ENCODE results near the gene HTT. TPM values are rescaled to one million over a fixed set of nuclear protein-coding genes. Genes with fewer than 3 reads are reported as not detected.

The HTT gene
- total and polyA plus RNA-seq, 12 donors: 16.1 to 77.1 (median 47.1) TPM

DNA sequence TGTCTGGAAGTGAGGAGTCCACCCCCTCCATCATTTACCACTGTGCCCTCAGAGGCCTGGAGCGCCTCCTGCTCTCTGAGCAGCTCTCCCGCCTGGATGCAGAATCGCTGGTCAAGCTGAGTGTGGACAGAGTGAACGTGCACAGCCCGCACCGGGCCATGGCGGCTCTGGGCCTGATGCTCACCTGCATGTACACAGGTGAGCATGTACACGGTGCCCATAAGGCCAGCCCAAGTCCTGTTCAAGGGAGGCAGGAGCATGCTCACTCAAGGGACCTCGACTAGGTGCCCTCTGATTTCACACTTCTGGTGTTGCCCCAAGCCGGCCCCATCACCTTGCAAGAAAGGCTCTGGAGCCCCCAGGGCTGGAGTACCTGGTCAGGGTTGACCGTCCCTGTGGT lies 161.1 kb downstream of the HTT start:
- H3K27ac ChIP-seq: no peak overlapping the region
- no peak for TF ChIP-seq POLR2A (IDR thresholded peaks at IDR 0.05)
- TF ChIP-seq, protein P1, sequence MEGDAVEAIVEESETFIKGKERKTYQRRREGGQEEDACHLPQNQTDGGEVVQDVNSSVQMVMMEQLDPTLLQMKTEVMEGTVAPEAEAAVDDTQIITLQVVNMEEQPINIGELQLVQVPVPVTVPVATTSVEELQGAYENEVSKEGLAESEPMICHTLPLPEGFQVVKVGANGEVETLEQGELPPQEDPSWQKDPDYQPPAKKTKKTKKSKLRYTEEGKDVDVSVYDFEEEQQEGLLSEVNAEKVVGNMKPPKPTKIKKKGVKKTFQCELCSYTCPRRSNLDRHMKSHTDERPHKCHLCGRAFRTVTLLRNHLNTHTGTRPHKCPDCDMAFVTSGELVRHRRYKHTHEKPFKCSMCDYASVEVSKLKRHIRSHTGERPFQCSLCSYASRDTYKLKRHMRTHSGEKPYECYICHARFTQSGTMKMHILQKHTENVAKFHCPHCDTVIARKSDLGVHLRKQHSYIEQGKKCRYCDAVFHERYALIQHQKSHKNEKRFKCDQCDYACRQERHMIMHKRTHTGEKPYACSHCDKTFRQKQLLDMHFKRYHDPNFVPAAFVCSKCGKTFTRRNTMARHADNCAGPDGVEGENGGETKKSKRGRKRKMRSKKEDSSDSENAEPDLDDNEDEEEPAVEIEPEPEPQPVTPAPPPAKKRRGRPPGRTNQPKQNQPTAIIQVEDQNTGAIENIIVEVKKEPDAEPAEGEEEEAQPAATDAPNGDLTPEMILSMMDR (IDR thresholded peaks at IDR 0.05): no peak
- peaks cover 0 to 7% of the 10 kb centered on the region in 2 donors for H3K4me1 ChIP-seq (replicated peaks in 1 of 2)
- no peak overlapping the region for H3K4me3 ChIP-seq
- intact Hi-C loops (cut with DNase I): no loop called here
- H3K27me3 ChIP-seq: no peaks in the 10 kb centered on the region
- peaks cover 0 to 79% of the 10 kb centered on the region in 2 donors for H3K36me3 ChIP-seq (replicated peaks in 1 of 2)
- WGBS, 4 donors: 95 to 100% (median 96%) methylated on average over 4 to 11 of the region's 11 CpGs
- H3K9me3 ChIP-seq (replicated peaks in 1 of 3): no peaks in the 10 kb centered on the region
- no peak for DNase-seq

- no peak for DNase-seq
- no peak overlapping the region for H3K4me3 ChIP-seq
- TF ChIP-seq POLR2A (IDR thresholded peaks at IDR 0.05): no peak
- TF ChIP-seq, protein P1 (IDR thresholded peaks at IDR 0.05): no peak
- WGBS, 4 donors: 83 to 90% (median 88%) methylated on average over 6 to 9 of the region's 9 CpGs
- no peaks in the 10 kb centered on the region for H3K27me3 ChIP-seq
- H3K27ac ChIP-seq: no peak overlapping the region
- no peaks in the 10 kb centered on the region for H3K9me3 ChIP-seq (replicated peaks in 1 of 3)
- H3K4me1 ChIP-seq (replicated peaks in 1 of 2): peaks cover 0 to 2% of the 10 kb centered on the region in 2 donors
- peaks cover 0 to 79% of the 10 kb centered on the region in 2 donors for H3K36me3 ChIP-seq (replicated peaks in 1 of 2)
- intact Hi-C loops (cut with DNase I): no loop called here
These were observed 161.9 kb downstream of the HTT start for GRCh38 chr4:3236326-3236878.

DNA sequence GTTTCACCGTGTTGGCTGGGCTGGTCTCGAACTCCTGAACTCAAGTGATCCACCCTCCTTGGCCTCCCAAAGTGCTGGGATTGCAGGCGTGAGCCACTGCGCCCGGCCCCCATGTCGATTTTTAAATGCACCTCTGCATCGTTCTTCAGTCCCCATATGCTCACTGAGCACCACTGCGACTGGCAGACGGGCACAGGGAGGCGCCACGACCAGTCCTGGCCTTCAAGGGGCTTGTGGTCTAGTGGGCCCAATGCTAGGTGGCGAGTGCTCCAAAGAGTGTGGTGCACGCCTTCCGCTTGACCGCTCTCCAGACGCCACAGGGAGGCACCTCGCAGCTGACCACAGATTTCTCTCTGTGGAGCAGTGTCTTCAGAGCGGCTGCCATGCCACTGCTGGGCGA lies 162.8 kb downstream of the HTT start:
- TF ChIP-seq POLR2A (IDR thresholded peaks at IDR 0.05): no peak
- TF ChIP-seq, protein P1 (IDR thresholded peaks at IDR 0.05): no peak
- intact Hi-C loops (cut with DNase I): no loop called here
- H3K4me1 ChIP-seq (replicated peaks in 1 of 2): no peaks in the 10 kb centered on the region
- H3K9me3 ChIP-seq (replicated peaks in 1 of 3): no peaks in the 10 kb centered on the region
- no peak overlapping the region for H3K27ac ChIP-seq
- H3K4me3 ChIP-seq: no peak overlapping the region
- H3K36me3 ChIP-seq (replicated peaks in 1 of 2): peaks cover 0 to 80% of the 10 kb centered on the region in 2 donors
- H3K27me3 ChIP-seq: no peaks in the 10 kb centered on the region
- WGBS, 4 donors: 93 to 97% (median 95%) methylated on average over 18 to 19 of the region's 19 CpGs
- DNase-seq: no peak

DNA sequence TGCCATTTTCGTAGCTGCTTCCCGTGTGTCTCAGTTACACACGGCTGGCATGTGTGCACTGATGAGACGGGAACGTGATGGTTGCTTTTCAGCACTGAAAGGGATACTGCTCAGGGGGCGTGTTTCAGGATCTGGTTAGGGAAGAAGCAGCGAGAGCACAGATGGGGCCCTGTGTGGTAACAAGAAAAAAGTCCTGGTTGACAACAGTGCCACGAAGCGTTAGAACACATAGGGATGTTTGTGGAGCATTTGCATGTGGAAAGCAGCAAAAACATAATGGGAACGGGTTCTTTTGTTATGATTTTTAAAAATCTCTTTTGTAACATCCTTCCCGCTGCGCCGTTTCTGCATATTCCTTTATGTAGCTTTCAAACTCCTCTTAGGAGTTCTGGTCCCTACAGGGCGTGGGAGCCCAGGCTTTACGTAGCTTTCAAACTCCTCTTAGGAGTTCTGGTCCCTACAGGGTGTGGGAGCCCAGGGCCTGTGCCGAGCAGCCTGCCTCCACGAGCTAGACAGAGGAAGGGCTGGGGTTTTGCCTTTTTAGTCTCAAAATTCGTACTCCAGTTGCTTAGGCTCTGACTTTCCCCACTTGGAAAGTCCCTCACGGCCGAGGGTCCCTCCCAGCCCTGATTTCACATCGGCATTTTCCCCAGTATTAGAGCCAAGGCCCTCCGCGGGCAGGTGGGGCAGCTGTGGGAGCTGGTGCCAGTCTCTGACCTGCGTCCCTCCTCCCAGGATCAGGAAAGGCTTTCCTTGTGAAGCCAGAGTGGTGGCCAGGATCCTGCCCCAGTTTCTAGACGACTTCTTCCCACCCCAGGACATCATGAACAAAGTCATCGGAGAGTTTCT lies 163.5 kb downstream of the HTT start:
- TF ChIP-seq, protein P1 (IDR thresholded peaks at IDR 0.05): no peak
- TF ChIP-seq POLR2A (IDR thresholded peaks at IDR 0.05): no peak
- no peaks in the 10 kb centered on the region for H3K4me1 ChIP-seq (replicated peaks in 1 of 2)
- H3K27ac ChIP-seq: no peak overlapping the region
- peaks cover 0 to 75% of the 10 kb centered on the region in 2 donors for H3K36me3 ChIP-seq (replicated peaks in 1 of 2)
- H3K9me3 ChIP-seq (replicated peaks in 1 of 3): no peaks in the 10 kb centered on the region
- H3K4me3 ChIP-seq: no peak overlapping the region
- WGBS, 4 donors: 87 to 93% (median 91%) methylated on average over 26 of the region's 26 CpGs
- intact Hi-C loops (cut with DNase I): no loop called here
- DNase-seq: no peak
- H3K27me3 ChIP-seq: no peaks in the 10 kb centered on the region

All from adrenal gland (tissue), 12 donors.